Inferior parietal cortex (tissue), 1 donor: ENCODE results near the gene U2AF1L4.

Source experiments
- DNase-seq: peaks from one replicate; pipeline ENCODE4 v3.0.0-alpha.2; 2016; ENCODE audit errors: extremely low spot score

The U2AF1L4 gene, protein sequence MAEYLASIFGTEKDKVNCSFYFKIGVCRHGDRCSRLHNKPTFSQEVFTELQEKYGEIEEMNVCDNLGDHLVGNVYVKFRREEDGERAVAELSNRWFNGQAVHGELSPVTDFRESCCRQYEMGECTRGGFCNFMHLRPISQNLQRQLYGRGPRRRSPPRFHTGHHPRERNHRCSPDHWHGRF

GRCh38 chr19:35745328-35746086, at the start of gene U2AF1L4, which contains the start of gene PSENEN:
TSS of gene U2AF1L4 (minus strand) at chr19:35745418. CDS start at chr19:35745391, 27 bp downstream.
TSS of gene PSENEN (plus strand) at chr19:35745651. CDS start at chr19:35745931, 280 bp downstream.
- peak; percentile 100 for DNase-seq

GRCh38 chr19:35793381-35794165, 48.4 kb upstream of the U2AF1L4 start:
- DNase-seq, result no peak

- DNase-seq, result no peak
Observed at GRCh38 chr19:35792888-35793287, 47.7 kb upstream of the U2AF1L4 start.

GRCh38 chr19:35792312-35792711, 47.1 kb upstream of the U2AF1L4 start:
- no peak for DNase-seq

GRCh38 chr19:35791814-35792279, 46.6 kb upstream of the U2AF1L4 start:
- DNase-seq, result no peak

GRCh38 chr19:35790981-35791813, 46.0 kb upstream of the U2AF1L4 start:
- no peak for DNase-seq

GRCh38 chr19:35789978-35790944, 45.0 kb upstream of the U2AF1L4 start:
- no peak for DNase-seq

GRCh38 chr19:35789195-35789977, 44.2 kb upstream of the U2AF1L4 start:
- no peak for DNase-seq

DNA sequence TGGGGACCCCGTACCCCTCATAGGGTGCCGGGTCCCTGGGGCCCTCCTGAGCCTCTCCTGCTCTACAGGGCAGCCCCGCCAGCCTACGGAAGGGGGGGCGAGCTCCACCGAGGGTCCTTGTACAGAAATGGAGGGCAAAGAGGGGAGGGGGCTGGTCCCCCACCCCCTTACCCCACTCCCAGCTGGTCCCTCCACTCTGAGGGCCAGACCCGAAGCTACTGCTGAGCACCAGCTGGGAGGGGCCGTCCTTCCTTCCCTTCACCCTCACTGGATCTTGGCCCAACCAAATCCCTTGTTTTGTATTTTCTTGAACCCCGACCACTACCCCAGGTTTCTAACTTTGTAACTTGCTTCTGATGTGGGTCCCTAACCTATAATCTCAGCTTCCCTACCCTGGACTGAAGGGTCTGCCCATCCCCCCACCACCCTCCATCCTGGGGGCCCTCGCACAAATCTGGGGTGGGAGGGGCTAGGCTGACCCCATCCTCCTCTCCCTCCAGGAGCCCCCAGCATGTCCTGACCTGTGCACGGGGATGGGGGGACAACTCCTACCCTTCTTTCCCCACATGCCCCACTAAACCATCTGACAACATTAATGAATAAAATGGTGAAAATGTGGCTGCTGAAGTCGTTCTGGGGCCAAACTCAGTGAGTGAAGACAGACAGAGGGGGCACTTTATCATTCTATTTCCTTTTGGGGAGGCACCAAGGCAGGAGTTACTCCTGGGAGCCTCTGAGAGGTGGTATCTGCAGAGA, 43.2 kb upstream of the U2AF1L4 start:
- DNase-seq, result no peak

- no peak for DNase-seq
Observed at GRCh38 chr19:35787227-35787799, 42.1 kb upstream of the U2AF1L4 start.

DNA sequence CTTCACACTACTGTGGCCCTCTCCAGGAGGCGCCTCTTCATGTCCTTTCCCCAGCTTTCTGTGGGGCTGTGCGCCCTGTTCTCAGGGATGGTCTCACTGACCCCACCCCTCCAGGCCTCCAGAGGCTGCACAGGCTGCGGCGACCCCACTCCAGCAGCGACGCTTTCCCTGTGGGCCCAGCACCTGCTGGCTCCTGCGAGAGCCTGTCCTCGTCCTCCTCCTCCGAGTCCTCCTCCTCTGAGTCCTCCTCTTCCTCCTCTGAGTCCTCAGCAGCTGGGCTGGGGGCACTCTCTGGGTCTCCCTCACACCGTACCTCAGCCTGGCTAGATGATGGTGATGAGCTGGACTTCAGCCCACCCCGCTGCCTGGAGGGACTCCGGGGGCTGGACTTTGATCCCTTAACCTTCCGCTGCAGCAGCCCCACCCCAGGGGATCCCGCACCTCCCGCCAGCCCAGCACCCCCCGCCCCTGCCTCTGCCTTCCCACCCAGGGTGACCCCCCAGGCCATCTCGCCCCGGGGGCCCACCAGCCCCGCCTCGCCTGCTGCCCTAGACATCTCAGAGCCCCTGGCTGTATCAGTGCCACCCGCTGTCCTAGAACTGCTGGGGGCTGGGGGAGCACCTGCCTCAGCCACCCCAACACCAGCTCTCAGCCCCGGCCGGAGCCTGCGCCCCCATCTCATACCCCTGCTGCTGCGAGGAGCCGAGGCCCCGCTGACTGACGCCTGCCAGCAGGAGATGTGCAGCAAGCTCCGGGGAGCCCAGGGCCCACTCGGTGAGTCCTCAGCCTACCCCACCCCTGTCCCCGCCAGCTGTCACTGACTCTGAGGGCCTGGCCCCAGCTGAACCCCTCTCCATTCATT, 41.3 kb upstream of the U2AF1L4 start:
- no peak for DNase-seq

- no peak for DNase-seq
Observed at GRCh38 chr19:35785339-35785627, 40.1 kb upstream of the U2AF1L4 start.

DNA sequence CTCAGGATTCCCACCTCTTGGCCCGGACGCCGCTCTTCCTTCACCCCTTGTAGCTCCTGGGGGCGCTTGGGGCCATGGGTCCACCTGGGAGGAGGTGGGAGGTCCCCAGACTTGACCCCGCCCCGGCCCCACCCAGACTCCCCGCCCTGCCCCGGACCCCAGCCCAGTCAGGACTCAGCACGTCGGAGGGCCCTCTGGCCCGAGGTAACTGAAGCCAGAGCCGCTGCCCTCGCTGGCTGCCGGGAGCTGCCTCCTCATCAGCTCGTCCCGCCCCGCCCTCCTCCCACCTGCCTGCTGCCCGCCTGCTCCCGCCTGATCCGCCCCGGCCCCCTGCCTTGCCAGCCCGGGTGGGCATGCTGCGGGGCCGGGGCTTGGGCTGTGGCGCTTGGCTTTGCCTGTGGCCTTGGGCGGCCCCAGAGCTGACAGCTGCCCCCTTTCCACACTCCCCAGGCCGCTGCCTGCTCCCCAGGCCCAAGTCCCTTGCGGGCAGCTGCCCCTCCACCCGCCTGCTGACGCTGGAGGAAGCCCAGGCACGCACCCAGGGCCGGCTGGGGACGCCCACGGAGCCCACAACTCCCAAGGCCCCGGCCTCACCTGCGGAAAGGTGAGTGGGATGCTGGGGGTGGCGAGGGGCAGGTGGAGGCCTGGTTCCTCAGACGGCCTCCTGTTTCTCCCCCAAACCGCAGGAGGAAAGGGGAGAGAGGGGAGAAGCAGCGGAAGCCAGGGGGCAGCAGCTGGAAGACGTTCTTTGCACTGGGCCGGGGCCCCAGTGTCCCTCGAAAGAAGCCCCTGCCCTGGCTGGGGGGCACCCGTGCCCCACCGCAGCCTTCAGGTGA, 39.5 kb upstream of the U2AF1L4 start:
- DNase-seq, result no peak

DNA sequence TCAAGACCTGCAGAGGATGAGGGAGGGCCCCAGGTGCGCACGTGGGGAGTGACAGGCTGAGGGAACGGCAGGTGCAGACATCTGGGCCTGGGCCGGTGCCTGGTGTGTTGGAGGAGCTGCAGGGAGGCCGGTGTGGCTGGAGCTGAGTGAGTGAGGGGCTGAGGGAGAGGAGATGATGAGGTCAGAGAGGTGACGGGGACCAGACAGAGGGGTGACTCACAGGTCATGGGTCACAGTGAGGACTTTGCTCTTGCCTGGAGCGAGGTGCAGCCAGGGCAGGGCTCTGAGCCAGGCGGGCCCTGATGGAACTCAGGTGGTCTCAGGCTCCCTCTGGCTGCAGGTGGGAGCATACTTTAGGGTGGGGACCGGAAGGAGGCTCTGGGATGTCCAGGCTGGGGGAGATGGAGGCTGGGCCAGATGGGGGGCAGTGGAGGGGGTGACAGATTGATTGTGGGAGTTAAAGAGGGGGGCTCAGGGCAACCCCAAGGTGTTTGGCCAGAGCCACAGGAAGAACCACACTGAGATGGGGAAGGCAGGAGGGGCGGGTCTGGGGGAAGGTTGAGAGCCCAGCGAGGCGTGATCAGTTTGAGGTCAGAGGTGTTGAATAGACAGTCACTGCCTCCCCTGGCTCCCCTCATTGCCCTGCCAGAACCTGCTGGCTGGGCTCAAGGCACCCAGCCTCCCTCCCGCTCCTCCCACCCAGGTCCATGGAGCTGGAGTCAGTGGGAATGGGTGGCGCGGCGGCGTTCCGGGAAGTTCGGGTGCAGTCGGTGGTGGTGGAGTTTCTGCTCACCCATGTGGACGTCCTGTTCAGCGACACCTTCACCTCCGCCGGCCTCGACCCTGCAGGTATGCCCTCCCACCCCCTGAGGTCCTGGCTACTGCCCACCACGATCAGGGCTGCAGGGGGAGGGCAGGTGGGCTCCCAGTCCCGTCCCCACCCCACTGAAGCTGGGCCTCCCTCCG, 38.5 kb upstream of the U2AF1L4 start:
- DNase-seq, result no peak

DNA sequence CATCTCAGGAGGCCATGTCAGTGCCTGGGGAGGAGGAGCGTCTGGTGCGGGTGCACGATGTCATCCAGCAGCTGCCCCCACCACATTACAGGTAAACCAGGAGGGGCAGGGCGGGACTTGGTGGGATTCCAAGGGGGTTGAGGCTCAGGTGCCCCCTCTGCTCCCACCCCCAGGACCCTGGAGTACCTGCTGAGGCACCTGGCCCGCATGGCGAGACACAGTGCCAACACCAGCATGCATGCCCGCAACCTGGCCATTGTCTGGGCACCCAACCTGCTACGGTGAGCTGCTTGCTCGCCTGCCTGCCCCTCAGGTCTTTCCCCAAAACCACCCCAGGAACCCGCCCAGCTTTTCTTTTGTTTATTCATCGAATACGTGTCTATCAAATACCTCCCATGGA, 37.4 kb upstream of the U2AF1L4 start:
- no peak for DNase-seq

DNA sequence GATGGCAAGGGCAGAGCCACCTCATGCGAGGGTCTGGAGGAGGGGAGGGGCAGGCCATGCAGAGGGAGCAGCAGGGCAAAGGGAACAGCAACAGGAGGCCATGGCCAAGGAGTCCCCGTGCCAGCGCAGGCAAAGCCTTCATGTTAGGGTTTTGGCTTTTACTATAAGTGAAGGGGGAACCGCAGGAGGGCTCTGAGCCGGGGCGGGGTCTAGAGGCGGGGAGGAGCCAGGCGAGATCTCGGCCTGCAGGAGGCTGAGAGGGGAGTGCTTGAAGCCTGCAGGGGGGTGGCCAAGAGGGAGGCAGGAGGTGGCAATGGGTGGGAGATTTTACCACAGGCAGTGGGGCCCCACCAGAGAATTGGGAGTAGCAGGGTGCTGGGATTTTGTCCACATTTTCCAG, 36.4 kb upstream of the U2AF1L4 start:
- no peak for DNase-seq
